ENCODE measurements around the gene GABRQ. TPM values are rescaled to one million over a fixed set of nuclear protein-coding genes. Genes with fewer than 3 reads are reported as not detected.
A peak's percentile ranks its signal among the peaks of the same experiment; 100 is the strongest.

The GABRQ gene
- total and polyA plus RNA-seq, 4 donors: 0.01 to 0.05 TPM; not detected in 2

GRCh38 chrX:152614791-152615190, 22.9 kb upstream of the GABRQ start:
- DNase-seq (ENCODE audit: low spot score): no peak
- TF ChIP-seq CTCF (IDR thresholded peaks at IDR 0.05; ENCODE audit: low read depth, low read length, missing input control) (no peak), HNF4A (conservative IDR thresholded peaks at IDR 0.05) (peak in 1 of 2 donors; percentile 51)
- no peak overlapping the region for H3K9ac ChIP-seq (ENCODE audit: low read depth in 1 of 2, low read length in 2 of 2)
- H3K4me3 ChIP-seq (ENCODE audit: low read depth in 1 of 3, low read length in 3 of 3): no peak overlapping the region
- H3K27me3 ChIP-seq (ENCODE audit: control insufficient read depth in 4 of 4, insufficient read depth in 4 of 4, low read length in 3 of 4): peaks cover 0 to 5% (median 0%) of the 10 kb centered on the region in 4 donors
- H3K9me3 ChIP-seq (ENCODE audit: control insufficient read depth in 4 of 4, low read length in 3 of 4): no peaks in the 10 kb centered on the region
- no peak overlapping the region for H3K27ac ChIP-seq (ENCODE audit: low read depth in 1 of 2, low read length in 2 of 2)
- 31% methylated on average over 1 of the region's 1 CpG for WGBS
- no peaks in the 10 kb centered on the region for H3K4me1 ChIP-seq (ENCODE audit: control insufficient read depth in 4 of 4, insufficient read depth in 4 of 4, low read length in 3 of 4)
- no peaks in the 10 kb centered on the region for H3K36me3 ChIP-seq (ENCODE audit: control insufficient read depth in 4 of 4, insufficient read depth in 3 of 4, low read depth in 1 of 4, low read length in 3 of 4)

- no peaks in the 10 kb centered on the region for H3K36me3 ChIP-seq (ENCODE audit: control insufficient read depth in 4 of 4, insufficient read depth in 3 of 4, low read depth in 1 of 4, low read length in 3 of 4)
- WGBS: 64% methylated on average over 2 of the region's 2 CpGs
- peaks cover 0 to 5% (median 0%) of the 10 kb centered on the region in 4 donors for H3K27me3 ChIP-seq (ENCODE audit: control insufficient read depth in 4 of 4, insufficient read depth in 4 of 4, low read length in 3 of 4)
- H3K9ac ChIP-seq (ENCODE audit: low read depth in 1 of 2, low read length in 2 of 2): no peak overlapping the region
- no peak overlapping the region for H3K27ac ChIP-seq (ENCODE audit: low read depth in 1 of 2, low read length in 2 of 2)
- H3K4me1 ChIP-seq (ENCODE audit: control insufficient read depth in 4 of 4, insufficient read depth in 4 of 4, low read length in 3 of 4): no peaks in the 10 kb centered on the region
- TF ChIP-seq TAF1 (conservative IDR thresholded peaks at IDR 0.05): no peak
- TF ChIP-seq HNF4G (IDR thresholded peaks at IDR 0.05): no peak
- no peak for TF ChIP-seq ATF3 (IDR thresholded peaks at IDR 0.05)
- TF ChIP-seq RAD21 (IDR thresholded peaks at IDR 0.05): no peak
- no peak for TF ChIP-seq MAX (IDR thresholded peaks at IDR 0.05)
- TF ChIP-seq RXRA (IDR thresholded peaks at IDR 0.05): no peak
- no peak for TF ChIP-seq FOXA1 (IDR thresholded peaks at IDR 0.05)
- no peak for TF ChIP-seq ZBTB33 (IDR thresholded peaks at IDR 0.05)
- no peak for TF ChIP-seq FOXA2 (IDR thresholded peaks at IDR 0.05)
- TF ChIP-seq SP1 (IDR thresholded peaks at IDR 0.05): no peak
- no peak for TF ChIP-seq GABPA (IDR thresholded peaks at IDR 0.05 in 1 of 2, conservative IDR thresholded peaks at IDR 0.05 in 1 of 2)
- no peak for TF ChIP-seq JUND (IDR thresholded peaks at IDR 0.05)
- no peak for TF ChIP-seq REST (IDR thresholded peaks at IDR 0.05)
- no peak for TF ChIP-seq CTCF (IDR thresholded peaks at IDR 0.05; ENCODE audit: low read depth, low read length, missing input control)
- no peak for TF ChIP-seq HNF4A (conservative IDR thresholded peaks at IDR 0.05)
- H3K4me3 ChIP-seq (ENCODE audit: low read depth in 1 of 3, low read length in 3 of 3): no peak overlapping the region
- H3K9me3 ChIP-seq (ENCODE audit: control insufficient read depth in 4 of 4, low read length in 3 of 4): no peaks in the 10 kb centered on the region
- DNase-seq (ENCODE audit: low spot score): no peak
Measured at GRCh38 chrX:152619897-152620296, 17.8 kb upstream of the GABRQ start.

All from liver (tissue), 9 donors.